Mesodermal cell (in vitro differentiated cells): ENCODE measurements around the gene PDIK1L.
A peak's percentile ranks its signal among the peaks of the same experiment; 100 is the strongest.

Experiments used
- H3K27ac ChIP-seq: 2 replicates; pipeline ENCODE4 v1.7.0; 2013; ENCODE audit warnings: mild to moderate bottlenecking, low read depth, low read length, moderate library complexity; ENCODE audit not compliant: severe bottlenecking
- H3K36me3 ChIP-seq: 2 replicates; pipeline ENCODE4 v1.7.1; 2013; ENCODE audit warnings: mild to moderate bottlenecking, low read length, moderate library complexity; ENCODE audit not compliant: control insufficient read depth, insufficient read depth
- H3K4me1 ChIP-seq: one replicate; pipeline ENCODE4 v1.7.1; 2013; ENCODE audit warnings: mild to moderate bottlenecking, low read length; ENCODE audit not compliant: insufficient read depth, control insufficient read depth, poor library complexity, severe bottlenecking
- H3K4me3 ChIP-seq: 2 replicates; pipeline ENCODE4 v1.7.0; 2013; ENCODE audit warnings: low read length, control low read depth, mild to moderate bottlenecking; ENCODE audit not compliant: insufficient read depth, poor library complexity, severe bottlenecking; ENCODE audit errors: extremely low read depth
- H3K9me3 ChIP-seq: 2 replicates; pipeline ENCODE4 v1.7.1; 2013; ENCODE audit warnings: mild to moderate bottlenecking, low read length, moderate library complexity; ENCODE audit not compliant: control insufficient read depth
- WGBS, 2 experiments: methylation state at CpG; one replicate each; pipeline ENCODE4 v1.1.5; 2013; ENCODE audit warnings: missing lambda C conversion rate in 2 of 2; ENCODE audit not compliant: insufficient coverage in 2 of 2; 5-methylcytosine and 5-hydroxymethylcytosine counted together

Gene PDIK1L

GRCh38 chr1:26158271-26158907 is 46.8 kb downstream of the PDIK1L start:
- Histone ChIP-seq H3K36me3 (no peaks in the 10 kb centered on the region), H3K27ac (no peak overlapping the region), H3K4me3 (peak overlapping the region; percentile 43), H3K9me3 (no peaks in the 10 kb centered on the region), H3K4me1 (peaks cover 54% of the 10 kb centered on the region)
- WGBS, 2 experiments = 79 to 92% methylated on average over 2 to 3 of the region's 5 CpGs

DNA sequence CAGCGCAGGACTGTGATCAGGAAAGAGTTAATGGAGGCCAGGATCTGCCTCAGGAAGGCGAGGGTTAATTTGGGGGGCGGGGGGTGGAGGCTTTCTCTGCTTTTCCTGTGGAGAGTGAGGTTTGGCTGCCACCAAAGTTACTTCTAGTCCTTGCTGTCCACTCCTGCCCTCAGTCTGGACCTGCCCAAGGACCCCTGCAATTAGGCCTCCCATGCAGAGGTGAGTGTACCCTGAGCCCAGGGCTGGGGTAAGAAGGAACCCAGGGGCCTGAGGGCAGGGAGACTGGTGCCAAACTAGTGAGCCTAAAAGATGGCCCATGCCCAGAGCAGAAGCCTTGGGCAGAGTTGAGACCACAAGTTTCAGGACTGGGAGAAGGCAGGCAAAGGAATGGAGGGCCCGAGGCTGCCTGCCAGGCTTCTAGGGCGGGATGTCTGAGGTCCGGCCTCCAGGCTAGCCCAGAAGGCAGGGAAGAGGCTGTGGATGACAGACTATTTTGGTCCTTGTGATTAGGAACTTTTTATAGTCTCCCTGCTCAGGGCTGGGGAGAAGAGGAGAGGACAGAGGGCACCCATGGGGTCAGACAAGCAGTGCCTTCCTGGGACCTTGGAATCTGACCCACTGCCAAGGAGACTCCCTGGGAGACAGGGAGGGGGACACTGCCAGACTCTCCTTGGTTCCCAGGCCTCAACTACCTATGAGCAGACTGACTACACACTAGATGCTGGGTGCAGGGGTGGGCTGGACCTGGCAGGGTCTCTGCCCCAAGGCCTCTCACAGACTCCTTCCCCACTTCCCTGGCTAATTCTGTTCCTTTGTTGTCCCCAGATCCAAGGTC is 47.5 kb downstream of the PDIK1L start, which contains the start of gene FAM110D:
Gene FAM110D, plus strand, starts transcription at position 172 of the 835 bp plus-strand sequence. CDS start 2,213 bp downstream, outside the sequence.
- Histone ChIP-seq H3K36me3 (no peaks in the 10 kb centered on the region), H3K4me1 (peaks cover 54% of the 10 kb centered on the region), H3K4me3 (peak within 1 kb of the TSS; percentile 43), H3K27ac (peak within 1 kb of the TSS; percentile 17), H3K9me3 (no peaks in the 10 kb centered on the region)
- 20 to 26% methylated on average over 4 to 5 of the region's 6 CpGs for WGBS, 2 experiments

DNA sequence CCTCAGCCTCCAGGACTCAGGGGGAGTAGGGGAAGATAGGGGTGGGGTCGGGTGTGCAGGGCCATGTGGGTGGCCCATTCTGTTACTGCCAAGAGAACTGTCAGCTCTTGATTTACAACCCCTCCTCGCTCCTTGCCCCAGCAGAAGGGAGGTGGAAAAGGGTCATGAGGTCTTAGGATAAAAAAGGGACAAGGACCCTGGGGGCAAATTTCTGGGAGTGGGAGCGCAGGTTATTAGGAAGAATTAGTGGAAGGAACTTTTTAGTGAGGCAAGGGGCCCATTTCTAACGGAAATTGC is 48.1 kb downstream of the PDIK1L start:
- 45 to 80% methylated on average over 2 of the region's 4 CpGs for WGBS, 2 experiments
- H3K36me3 ChIP-seq = no peaks in the 10 kb centered on the region
- peak overlapping the region; percentile 43 for H3K4me3 ChIP-seq
- H3K9me3 ChIP-seq = no peaks in the 10 kb centered on the region
- H3K27ac ChIP-seq = no peak overlapping the region
- peaks cover 56% of the 10 kb centered on the region for H3K4me1 ChIP-seq

DNA sequence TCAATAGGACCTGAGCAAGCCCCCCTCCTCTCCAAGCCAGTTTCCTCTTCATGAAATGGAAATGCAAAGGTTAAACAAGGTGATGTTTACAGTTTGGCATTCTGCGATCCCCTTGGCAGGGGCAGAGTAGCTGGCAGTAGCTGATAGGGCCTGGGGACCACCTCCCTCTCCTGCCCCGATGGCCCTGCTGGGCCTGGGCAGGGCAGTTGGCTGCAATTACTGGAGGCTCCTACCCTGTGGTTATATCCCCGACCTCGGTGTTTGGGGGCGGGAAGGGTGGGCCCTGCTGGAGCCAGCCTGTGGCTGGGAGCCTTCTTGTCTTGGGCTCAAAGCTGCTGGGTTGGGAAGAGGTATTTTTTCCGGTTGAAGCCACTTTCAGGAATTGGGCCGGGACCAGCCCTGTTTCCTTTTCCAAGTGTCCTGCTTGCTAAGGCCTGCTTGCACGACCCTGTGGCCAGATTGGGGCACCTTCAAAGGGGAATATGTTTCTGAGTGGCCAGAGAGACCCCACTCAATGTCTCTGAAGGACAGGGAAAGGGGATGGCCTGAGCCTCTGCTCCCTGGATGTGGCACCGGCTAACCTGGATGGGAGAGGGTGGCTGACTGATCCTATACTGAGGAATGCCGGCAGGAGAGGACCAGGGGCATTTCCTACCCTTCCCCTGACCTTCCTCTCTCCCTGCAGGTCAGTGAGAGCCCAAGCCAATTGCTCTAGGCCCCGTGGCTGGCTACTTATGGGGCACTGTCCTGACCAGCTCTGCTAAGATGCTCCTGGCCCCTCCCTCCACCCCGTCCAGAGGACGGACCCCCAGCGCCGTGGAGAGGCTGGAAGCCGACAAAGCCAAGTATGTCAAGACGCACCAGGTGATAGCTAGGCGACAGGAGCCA is 49.1 kb downstream of the PDIK1L start:
- Histone ChIP-seq H3K9me3 (no peaks in the 10 kb centered on the region), H3K27ac (no peak overlapping the region), H3K4me1 (peaks cover 57% of the 10 kb centered on the region), H3K4me3 (peak overlapping the region; percentile 21), H3K36me3 (no peaks in the 10 kb centered on the region)
- 34 to 35% methylated on average over 14 to 16 of the region's 18 CpGs for WGBS, 2 experiments

- Histone ChIP-seq H3K9me3 (no peaks in the 10 kb centered on the region), H3K36me3 (no peaks in the 10 kb centered on the region), H3K4me1 (peaks cover 50% of the 10 kb centered on the region), H3K4me3 (peak overlapping the region; percentile 21), H3K27ac (no peak overlapping the region)
- WGBS, 2 experiments = 2 to 5% methylated on average over 89 to 94 of the region's 98 CpGs
These were observed 50.0 kb downstream of the PDIK1L start for GRCh38 chr1:26161415-26162219.

DNA sequence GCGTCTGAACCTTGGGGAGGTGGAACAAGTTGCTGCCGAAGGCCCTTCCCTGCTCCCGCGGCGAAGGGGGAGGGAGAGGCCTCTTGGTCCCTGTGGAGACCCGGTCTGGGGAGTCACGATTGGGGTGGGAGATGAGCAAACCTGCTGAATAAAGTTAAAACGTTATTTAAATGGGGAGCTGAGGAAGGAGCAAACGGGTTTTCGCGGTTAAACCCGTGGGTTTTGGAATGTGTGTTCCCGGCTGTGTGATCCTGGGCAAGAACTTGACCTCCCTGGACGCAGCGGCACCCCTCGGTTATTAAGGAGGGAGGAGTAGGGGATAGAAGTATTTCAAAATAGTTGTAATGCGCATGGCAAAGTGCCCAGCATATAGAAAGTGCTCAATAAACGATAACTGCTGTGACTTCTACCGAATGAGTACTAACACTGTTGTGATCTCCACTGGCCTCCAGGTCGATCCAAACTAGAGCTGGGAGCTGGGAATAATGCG is 50.6 kb downstream of the PDIK1L start:
- Histone ChIP-seq H3K9me3 (no peaks in the 10 kb centered on the region), H3K4me3 (no peak overlapping the region), H3K27ac (no peak overlapping the region), H3K36me3 (no peaks in the 10 kb centered on the region), H3K4me1 (peaks cover 46% of the 10 kb centered on the region)
- WGBS, 2 experiments = 43 to 48% methylated on average over 18 to 19 of the region's 21 CpGs

GRCh38 chr1:26163684-26164035 is 52.0 kb downstream of the PDIK1L start:
- H3K27ac ChIP-seq = no peak overlapping the region
- 89% methylated on average over 7 to 8 of the region's 9 CpGs for WGBS, 2 experiments

DNA sequence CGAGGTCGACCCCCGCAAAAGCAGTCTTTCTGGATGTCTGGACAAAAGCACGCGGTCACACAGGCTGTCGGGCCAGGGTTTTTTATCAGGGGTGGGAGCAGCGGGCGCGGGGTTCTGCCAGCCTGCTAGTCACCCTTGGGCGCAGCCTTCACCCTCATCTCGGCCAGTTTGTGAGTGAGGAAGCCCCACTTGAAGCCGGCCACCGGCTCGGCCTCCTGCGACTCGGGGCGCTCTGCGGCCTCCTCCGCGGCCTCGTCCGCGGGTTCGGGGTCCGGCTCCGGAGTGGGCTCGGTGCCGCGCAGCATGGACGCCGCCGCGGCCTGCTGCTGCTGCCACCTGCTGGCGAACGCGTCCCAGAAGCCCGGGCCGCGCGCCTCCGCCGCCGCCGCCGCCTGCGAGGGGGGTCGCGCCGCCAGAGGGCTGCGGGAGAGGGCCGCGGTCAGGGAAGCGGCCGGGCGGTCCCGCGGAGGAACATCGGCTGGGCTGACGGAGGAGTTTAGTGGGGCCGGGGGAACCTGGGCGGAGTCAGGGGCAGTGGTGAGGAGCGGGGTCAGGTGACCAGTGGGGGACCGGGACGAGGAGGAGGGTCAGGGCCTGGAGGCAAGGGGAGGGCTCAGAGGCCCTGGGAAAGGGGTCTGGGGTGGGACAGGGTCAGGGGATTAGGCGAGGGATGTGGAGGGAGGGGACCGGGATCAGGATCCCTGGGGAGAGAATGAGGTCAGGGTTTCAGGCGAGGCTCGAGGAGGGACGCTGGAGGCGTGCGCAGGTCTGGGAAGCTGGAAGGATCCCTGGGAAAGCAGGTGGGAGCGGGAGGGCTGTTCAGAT is 52.6 kb downstream of the PDIK1L start:
- Histone ChIP-seq H3K4me3 (peak overlapping the region; percentile 27), H3K27ac (no peak overlapping the region), H3K36me3 (no peaks in the 10 kb centered on the region), H3K9me3 (no peaks in the 10 kb centered on the region), H3K4me1 (peaks cover 33% of the 10 kb centered on the region)
- WGBS, 2 experiments = 13 to 19% methylated on average over 50 to 68 of the region's 72 CpGs

More at GRCh38 chr1:26163684-26164035, 52.0 kb downstream of the PDIK1L start:
- peak overlapping the region; percentile 27 for H3K4me3 ChIP-seq
- no peaks in the 10 kb centered on the region for H3K36me3 ChIP-seq
- no peaks in the 10 kb centered on the region for H3K9me3 ChIP-seq
- H3K4me1 ChIP-seq = peaks cover 39% of the 10 kb centered on the region

DNA sequence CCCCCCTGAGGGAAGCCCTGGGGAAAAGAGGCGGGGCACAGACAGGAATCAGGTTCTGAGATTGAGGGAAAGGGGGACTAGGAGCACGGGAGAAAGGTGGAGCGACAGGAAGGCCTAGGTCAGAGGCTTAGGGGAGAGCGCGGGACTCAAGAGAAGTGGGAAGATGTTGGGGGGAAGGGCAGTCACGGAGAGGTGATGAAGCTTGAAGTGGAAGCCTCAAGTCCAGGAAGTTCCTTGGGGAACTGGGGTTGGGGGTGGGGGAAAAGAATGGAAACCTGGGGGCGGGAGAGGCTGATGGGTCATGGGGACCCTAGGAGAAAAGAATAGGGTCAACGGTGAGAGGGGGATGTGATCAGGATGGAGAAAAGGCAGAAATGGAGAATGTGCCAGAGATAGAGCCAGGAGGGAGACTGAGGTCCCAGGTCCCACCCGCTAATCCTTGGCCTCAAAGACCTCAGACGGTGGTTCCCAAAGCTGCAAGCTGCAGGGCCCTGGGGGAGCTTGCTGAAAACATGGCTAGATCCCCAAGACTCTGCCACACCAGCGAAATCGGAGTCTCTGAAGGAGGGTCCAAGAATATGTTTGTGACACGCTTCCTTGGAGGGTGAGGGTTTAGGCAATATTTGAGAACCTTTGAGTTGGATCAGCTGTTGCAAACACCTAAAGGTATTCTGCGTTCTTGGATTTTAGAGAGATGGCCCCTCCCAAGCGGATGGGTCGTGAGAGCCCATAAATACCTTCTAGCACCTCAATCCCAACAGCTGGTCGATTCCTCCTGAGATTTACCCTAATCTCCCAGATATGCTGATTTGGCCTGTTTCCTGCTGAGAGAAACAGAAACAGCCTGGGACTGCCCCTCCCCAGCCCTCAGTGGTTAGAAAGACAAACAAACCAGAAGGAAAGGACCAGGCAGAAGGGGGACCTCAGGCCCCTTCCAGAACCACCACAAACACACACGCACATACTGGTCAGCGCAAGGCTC is 53.5 kb downstream of the PDIK1L start:
- Histone ChIP-seq H3K9me3 (no peaks in the 10 kb centered on the region), H3K4me1 (peaks cover 26% of the 10 kb centered on the region), H3K36me3 (no peaks in the 10 kb centered on the region), H3K4me3 (no peak overlapping the region), H3K27ac (peak overlapping the region; percentile 36)
- WGBS, 2 experiments = 43 to 60% methylated on average over 12 to 13 of the region's 19 CpGs
